Cerebellar nuclear complex (tissue), 1 donor: ENCODE data around the gene STX12.
"Not testable (repeated sequence)": the region's sequence is repeated elsewhere in the genome, so short reads cannot be mapped to it uniquely, and the experiment has no call there.

Experiments
- DNase-seq, 2 experiments: peaks; one replicate each; lab custom pipeline; 2025; lab: John Stamatoyannopoulos, UW

The STX12 gene

DNA sequence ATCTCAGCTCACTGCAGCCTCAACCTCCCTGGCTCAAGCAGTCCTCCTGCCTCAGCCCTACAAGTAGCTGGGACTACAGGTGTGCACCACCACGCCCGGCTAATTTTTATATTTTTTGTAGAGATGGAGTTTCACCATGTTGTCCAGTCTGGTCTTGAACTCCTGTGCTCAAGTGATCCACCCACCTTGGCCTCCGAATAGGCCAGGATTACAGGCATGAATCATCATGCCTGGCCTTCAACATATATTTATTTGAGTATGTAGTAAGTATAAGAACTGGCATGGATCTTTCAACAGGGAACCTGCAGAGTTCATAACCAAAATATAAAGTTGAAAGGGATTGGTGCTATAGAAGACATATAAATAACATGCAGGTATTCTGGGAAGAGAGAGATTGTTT, 2.3 kb downstream of the STX12 start:
- DNase-seq, result not testable (repeated sequence)

DNA sequence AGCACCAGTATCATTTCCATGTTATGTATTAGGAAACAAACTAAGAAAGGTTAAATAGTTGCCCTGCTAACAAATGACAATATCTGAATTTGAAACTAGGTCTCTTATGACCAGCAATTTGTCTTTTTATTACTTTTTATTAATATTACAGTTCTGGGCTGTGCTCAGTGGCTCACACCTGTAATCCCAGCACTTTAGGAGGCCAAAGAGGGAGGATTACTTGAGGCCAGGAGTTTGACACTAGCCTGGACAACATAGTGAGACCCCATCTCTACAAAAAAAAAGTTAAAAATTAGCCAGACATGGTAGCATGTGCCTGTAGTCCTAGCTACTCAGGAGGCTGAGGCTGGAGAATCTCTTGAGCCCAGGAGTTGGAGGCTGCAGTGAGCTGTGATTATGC, 3.3 kb downstream of the STX12 start:
- DNase-seq, result not testable (repeated sequence)

DNA sequence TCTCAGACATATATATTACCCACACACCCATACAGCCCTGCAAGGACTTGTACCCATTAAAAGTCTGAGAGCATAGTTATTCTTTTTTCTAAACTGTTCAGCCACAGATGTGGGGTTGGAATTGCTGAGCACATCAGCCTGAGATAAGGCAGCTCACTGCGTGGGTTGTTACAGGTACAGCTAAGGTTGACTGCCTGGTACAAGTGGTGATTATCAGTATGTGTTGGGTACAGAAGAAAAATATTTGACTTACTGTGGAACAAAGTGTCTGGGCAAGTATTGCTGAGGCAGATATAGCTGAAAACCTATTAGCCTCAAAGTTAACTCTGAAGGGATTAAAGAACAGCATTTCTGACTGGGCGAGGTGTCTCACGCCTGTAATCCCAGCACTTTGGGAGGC, 5.0 kb downstream of the STX12 start:
- DNase-seq, result no peak

DNA sequence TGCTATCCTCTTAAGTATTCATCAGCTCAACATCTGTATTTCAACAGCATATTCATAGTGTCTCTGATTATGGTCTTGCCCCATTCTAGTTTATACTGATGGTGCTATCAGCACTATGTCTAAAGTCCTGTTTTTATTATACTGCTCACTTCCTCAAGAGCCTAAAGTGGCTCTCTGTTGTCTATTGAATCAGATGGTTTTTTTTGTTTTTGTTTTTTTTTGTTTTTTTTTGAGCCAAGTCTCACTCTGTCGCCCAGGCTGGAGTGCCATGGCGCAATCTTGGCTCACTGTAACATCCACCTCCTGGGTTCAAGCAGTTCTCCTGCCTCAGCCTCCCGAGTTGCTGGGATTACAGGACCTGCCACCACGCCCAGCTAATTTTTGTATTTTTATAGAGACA, 6.1 kb downstream of the STX12 start:
- DNase-seq, result no peak

DNA sequence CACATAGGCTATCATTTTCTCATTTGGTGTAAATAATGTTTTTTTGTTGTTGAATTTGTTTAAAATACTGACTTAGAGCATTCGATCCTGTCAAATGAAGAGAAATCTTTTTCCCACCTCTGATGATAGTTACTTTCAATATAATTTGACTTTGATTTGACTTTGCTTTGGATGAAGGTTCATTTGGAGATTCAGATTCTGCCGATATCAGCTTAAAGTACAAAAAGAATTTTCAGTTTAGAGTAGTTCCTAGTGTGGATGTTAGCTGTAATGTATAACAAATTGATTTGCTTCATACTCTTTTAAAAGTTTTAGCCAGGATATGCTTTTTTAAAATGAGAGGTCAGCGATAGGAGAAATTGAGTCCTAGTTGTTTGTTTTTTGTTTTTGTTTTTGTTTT, 9.9 kb downstream of the STX12 start:
- no peak for DNase-seq

DNA sequence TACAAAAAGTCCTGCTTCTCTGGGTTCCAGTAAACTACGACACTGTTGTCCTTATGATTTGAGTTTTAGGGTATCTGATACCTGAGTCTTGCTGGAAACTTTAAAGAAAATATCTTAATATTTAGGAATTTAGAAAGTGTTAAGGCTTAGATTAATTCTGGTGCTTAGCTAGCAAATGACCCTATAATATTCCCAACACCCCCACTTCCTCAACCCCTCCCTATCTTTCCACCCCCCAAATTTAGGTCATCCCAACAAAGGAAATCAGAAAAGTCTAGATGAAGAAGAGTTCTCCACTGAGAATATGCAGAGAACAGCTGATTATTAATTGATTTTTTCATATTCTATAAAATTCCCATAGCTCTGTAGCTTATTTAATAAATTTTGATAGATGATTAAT, 11.7 kb downstream of the STX12 start:
- no peak for DNase-seq

DNA sequence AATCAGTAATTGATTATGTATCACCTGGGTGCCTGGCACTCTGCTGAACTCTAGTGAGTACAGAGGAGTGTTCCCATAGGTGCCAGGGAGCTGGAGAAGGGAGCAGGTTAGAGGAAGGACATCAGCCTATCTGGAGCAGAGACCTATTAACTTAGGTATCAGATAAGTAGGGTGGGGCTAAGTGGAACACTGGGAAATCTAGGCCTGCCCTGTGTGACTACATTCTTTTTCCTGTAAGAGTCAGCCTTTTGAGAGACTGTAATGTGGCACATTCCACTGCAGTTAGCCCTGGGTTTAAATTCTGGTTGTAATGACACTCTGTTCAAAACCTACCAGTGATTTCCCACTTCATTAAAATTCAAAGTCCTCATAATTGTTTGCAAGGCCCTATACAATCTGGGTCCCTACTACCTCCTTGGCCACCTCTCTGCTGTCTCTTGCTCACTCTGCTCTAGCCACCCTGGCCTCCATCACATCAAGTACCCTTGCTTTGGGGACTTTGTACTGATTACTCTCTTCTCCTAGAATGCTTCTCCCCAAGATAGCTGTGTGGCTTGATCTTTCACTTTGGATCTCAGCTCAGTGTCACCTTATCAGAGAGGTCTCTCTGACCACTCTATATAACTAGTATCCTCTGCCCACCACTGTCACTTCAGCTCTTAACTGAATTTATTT, 12.9 kb downstream of the STX12 start:
- no peak for DNase-seq

DNA sequence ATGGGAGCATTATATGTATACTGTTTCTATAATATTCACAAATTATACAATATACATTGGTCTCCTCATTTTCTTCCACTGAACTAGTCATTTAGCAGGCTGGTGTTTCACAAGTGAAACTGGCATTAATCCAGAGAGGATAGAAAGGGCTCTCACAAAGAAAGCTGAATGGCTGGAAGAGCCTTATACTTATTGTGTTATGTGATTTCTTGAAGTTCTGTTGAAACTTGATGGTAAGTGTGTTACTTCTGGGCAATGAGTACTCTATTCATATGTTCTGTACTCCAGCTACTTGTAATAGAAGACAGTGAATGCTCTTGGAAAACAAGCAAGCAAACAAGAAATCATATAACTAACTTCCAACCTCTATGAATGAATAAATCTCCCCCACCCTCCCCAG, 14.9 kb downstream of the STX12 start:
- no peak for DNase-seq

DNA sequence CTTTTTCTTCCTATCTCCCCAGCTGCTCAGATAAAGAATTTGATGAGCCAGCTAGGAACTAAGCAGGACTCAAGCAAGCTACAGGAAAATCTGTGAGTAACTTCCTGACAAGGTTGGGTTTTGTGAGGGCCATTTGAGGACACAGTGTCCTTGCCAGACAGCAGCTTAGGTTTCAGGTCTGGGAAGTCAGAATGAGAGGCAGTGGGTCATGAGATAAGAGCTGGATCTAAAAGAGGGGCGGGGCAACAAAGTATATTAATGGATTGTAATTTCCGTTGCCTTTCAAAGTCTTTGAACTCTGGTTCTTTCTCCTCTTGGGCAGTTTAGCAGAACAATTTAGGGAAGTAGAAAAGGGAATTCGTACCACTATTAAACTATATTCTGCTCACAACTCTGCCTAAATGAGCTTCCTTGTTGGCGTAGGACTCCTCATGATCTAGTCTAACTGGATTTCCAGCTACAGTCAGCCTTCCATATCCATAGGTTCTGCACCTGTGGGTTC, 16.6 kb downstream of the STX12 start:
- no peak for DNase-seq

DNA sequence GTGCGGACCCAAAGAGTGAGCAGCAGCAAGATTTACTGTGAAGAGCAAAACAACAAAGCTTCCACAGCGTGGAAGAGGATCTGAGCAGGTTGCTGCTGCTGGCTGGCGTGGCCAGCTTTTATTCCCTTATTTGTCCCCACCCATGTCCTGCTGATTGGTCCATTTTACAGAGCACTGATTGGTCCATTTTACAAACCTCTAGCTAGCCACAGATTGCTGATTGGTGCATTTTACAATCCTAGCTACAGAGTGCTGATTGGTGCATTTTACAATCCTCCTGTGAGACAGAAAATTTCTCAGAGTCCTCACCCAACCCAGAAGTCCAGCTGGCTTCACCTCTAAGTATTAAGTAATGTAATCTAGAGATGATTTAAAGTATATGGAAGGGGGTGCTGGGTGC, 17.3 kb downstream of the STX12 start:
- not testable (repeated sequence) for DNase-seq

DNA sequence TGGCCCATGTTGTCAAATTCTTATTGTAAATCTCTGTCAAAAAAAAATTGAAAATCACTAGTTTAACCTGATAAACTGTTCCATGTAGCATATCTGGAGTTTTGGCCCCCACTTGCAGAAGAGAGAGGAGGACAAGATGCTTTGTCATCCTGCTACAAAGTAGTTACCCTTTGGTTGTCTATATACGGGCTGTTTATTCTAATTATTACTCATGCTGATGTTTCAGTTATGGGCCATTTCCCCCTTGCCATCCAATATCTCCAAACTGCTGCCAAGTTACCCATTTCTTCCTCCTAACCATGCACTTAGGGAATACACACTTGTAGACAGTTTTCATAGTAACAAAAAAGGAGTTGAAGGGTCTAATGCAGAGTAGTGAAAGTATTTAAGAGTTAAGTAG, 22.6 kb downstream of the STX12 start:
- DNase-seq, result no peak

DNA sequence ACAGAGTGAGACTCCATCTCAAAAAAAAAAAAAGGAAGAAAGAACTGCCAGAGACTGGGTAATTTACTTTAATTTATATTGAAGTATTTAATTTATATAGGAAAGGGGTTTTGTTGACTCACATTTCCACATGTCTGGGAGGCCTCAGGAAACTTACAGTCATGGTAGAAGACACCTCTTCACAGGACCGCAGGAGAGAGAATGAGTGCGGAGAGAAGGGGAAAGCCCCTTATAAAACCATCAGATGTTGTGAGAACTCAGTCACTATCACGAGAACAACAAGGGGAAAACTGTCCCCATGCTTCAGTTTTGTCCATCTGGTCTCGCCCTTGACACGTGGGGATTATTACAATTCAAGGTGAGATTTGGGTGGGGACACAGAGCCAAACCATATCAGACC, 31.8 kb downstream of the STX12 start:
- no peak for DNase-seq

DNA sequence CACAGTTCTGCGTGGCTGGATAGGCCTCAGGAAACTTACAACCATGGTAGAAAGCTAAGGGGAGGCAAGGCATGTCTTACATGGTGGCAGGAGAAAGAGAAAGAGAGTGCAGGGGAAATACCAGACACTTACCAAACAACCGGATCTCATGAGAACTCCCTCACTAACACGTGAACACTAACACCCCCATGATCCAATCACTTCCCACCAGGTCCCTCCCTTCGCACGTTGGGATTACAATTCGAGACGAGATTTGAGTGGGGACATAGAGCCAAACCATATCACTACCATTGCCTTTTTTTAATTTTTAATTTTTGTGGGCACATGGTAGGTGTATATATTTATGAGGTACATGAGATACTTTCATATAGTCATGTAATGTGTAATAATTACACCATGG, 33.7 kb downstream of the STX12 start:
- DNase-seq, result no peak

DNA sequence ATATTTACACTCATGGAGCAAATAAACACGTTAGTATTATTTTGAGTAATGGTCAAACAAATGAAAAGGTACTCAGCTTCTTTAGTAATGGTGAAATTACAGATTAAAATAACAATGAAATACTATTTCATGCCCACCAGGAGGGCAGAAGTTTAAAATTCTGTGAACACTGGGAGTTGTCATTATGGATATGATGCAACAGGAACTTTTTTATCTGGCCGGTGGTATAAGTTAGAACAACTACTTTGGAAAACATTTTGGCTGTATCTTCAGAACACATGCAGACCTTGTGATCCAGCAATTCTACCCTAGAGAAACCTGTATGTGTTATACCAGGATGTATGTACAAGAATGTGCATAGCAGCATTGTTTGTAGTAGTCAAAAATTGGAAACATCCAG, 34.4 kb downstream of the STX12 start:
- DNase-seq, result no peak

DNA sequence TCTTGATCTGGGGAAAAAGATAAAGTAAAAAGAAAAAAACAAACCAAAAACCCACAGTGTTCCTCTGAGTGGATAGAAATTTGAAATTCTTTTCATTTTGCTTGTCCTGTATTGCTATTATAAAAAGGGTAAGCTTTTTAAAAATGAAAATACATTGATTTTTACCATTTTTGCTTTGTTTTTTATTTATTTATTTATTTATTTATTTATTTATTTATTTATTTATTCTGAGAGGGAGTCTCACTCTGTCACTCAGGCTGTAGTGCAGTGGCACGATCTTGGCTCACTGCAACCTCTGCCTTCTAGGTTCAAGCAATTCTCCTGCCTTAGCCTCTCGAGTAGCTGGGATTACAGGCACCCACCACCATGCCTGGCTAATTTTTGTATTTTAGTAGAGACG, 35.1 kb downstream of the STX12 start:
- not testable (repeated sequence) for DNase-seq

DNA sequence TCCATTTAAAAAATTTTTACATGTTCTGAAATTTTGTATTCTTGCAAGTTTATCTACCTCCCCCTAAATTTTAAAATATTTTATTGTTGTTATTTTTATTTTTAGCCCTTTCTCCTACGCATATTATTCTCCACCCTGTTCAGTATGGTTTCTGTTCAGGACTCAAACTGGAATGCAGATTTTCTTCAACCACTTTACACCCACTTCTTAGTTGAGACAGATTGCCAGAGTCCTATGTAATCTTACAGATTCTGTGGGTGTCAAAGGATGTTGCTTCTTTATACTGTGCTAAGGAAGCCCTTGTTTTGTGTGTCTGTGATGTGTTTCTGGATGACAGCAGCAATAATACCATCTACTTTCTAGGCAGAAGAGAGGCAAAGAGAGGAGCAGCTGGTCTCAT, 36.9 kb downstream of the STX12 start:
- DNase-seq, result no peak

DNA sequence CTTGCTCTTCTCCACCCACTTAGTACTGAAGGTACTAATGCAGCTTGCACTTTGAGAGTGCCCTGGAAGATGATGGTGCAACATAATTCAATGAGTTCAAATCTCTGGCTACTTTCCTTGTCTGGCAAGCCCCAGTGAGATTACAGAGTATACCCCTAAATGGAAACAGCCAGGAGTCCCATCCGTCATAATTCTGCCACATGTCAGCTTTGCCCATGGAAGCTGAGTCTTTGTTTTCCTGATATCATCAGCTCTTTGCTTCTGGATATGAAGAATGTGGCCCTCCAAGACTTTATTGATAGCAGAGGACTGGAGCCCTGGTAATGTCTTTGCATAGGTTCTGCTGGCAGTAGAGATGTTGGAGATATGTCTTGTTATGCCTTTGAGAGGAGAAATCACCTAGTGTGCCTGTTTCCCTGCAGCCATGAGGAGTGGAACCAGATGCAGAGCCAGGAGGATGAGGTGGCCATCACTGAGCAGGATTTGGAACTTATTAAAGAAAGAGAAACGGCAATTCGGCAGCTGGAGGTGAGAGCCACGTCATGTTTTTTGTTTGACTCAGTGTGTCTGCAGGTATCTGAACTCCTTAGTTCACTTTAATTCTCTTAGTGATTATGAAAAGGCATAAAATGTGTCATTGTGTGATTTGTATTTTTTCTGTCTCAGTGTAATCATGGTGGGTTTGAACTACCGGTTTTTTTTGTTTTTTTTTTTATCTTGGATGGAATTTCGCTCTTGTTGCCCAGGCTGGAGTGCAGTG, 38.9 kb downstream of the STX12 start:
- DNase-seq, result no peak

DNA sequence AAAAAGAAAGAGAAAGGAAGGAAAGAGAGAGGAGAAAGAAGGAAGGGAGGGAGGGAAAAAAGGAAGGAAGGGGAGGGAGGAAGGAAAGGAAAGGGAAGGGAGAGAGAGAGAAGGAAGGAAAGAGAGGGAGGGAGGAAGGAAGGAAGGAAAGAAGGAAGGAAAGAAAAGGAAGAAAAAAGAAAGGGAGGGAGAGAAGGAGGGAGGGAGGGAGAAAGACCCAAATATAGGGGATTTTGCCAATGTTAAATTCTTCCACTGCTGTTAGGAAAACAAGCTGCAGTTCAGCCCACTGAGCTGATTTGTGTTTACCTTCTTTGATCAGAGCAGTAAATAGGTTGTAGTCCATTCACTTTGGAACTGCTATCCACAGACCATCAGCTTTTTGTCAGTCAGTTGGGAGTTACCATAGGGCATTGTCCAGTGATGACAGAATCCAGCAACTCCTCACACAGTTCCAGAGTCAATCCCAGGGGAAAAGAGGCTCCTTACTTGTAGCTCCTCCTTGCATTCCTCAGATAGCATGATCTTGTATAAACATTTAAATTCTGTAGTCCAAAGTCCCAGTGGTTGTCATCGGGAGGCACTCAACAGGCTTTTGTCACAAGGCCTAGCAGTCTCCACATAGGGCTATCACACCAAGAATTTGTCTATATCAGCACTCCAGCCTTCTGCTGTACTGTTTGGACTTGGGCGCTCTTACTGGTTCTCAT, 44.1 kb downstream of the STX12 start:
- DNase-seq, result no peak

DNA sequence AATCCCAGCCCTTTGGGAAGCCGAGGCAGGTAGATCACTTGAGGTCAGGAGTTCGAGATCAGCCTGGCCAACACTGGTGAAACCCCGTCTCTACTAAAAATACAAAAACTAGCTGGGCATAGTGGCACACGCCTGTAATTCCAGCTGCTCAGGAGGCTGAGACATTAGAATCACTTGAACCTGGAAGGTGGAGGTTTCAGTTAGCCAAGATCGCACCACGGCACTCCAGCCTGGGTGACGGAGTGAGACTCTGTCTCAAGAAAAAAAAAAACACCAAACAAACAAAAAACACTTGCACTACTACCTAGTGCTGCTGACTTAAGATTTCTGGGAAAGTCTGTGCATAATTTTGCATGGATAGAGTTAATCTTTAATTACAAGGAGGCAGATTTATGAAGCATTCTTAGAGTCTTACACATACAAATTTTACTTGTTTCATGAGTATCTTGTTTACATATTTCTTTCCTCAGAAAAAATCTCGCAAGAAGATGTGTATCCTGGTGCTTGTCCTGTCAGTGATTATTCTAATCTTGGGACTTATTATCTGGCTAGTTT, 48.8 kb downstream of the STX12 start:
- no peak for DNase-seq

DNA sequence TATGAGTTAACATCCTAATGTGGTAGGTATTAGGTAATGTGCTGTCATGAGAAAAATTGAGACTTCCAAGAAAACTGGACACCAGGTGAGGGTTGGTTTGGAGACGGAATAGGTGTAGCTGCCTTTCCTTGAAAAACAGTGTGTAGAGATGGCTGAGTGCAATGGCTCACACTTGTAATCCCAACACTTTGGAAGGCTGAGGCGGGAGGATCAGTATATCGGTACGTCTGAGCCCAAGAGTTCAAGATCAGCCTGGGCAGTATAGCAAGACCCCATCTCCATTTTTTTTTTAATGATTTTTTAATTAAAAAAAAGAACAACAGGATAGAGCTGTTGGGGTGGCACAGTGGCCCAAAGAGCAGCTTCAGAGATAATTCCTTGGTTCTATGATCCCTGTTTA, 50.8 kb downstream of the STX12 start:
- DNase-seq, result no peak

DNA sequence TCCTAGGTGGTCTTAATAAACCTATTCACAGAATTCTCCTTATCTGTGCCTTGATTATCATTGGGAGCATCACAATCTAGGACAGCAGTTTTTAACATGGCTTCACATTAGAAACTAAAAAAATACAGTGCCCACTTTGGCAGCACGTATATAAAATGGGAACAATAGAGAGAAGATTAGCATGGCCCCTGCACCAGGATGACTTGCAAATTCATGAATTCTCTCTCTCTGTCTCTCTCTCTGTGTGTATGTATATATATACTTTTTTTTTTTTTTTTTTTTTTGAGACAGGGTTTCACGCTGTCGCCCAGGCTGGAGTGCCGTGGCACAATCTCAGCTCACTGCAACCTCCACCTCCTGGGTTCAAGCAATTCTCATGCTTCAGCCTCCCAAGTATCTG, 51.4 kb downstream of the STX12 start:
- DNase-seq, result no peak

DNA sequence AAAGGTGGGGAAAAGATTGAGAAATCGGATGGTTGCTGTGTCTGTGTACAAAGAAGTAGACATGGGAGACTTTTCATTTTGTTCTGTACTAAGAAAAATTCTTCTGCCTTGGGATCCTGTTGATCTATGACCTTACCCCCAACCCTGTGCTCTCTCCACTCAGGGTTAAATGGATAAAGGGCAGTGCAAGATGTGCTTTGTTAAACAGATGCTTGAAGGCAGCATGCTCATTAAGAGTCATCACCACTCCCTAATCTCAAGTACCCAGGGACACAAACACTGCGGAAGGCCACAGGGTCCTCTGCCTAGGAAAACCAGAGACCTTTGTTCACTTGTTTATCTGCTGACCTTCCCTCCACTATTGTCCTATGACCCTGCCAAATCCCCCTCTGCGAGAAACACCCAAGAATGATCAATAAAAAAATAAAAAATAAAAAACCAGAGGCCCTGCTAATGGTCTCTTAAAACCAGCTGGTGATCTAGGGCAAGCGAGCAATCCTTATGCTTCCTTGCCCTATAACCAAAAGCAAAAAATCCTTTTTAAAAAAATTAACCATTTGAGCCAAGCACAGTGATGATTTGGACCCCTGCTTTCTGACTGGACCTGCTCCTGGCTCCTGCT, 56.4 kb downstream of the STX12 start:
- not testable (repeated sequence) for DNase-seq
